BJ (cell line): Measurements from ENCODE around the gene CACNA1I. TPM values are rescaled to one million over a fixed set of nuclear protein-coding genes. Genes with fewer than 3 reads are reported as not detected.

Source experiments
- CTCF ChIA-PET: fragments of 350-600 bp; formaldehyde crosslinking; extraction: SDS; loops from one replicate; lab custom pipeline; 2021; ENCODE audit warnings: antibody characterized with exemption, inconsistent platforms; lab: Yijun Ruan, JAX
- POLR2A ChIA-PET: fragments of 300-600 bp; sonication (Branson Sonifier 250); formaldehyde crosslinking; extraction: SDS; loops from one replicate; lab custom pipeline; 2021; ENCODE audit warnings: antibody characterized with exemption; lab: Charles Lee
- DNase-seq: peaks from one replicate; pipeline ENCODE4 v3.0.0-alpha.2; 2011; ENCODE audit warnings: low read depth
- H3K27me3 ChIP-seq: 2 replicates; pipeline ENCODE4 v1.6.0; 2011; ENCODE audit warnings: low read length; ENCODE audit not compliant: control insufficient read depth, insufficient read depth
- H3K36me3 ChIP-seq: 2 replicates; pipeline ENCODE4 v1.5.1; 2011; ENCODE audit warnings: low read length; ENCODE audit not compliant: control insufficient read depth, insufficient read depth
- H3K4me3 ChIP-seq: 2 replicates; pipeline ENCODE4 v1.5.1; 2011; ENCODE audit warnings: low read depth, mild to moderate bottlenecking, control low read depth, low read length
- polyA plus RNA-seq: library from polyadenylated mRNA; depleted of rRNA; stranded (reverse); fragments of >200 nt; gene quantifications from 2 replicates; pipeline ENCODE4 v1.2.3, GENCODE V29; 2011
- TF ChIP-seq, protein P1 (sequence below): IDR thresholded peaks from 2 replicates; pipeline ENCODE4 v1.5.1; 2011; ENCODE audit warnings: low read depth, mild to moderate bottlenecking, control low read depth, inconsistent platforms, low read length, moderate library complexity; ENCODE audit not compliant: insufficient read depth

CACNA1I gene
- polyA plus RNA-seq, 1 experiment = 0.01 TPM

DNA sequence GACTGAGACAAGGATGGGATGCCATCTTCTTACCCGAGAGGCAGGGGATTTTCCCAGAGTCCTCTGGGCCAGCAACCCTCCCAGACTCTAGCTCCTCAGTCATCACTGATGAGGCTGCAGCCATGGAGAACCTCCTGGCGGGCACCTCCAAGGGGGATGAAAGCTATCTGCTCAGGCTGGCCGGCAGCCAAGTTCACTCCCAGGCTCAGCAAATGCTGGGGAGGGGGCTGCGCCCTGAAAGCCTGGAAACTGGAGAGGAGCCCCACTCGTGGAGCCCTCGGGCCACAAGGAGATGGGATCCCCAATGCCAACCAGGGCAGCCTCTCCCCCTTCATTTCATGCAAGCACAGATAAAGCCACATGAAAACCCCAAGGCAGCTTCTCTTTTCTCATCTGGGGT lies 75.0 kb downstream of the CACNA1I start:
- TF ChIP-seq, protein P1, sequence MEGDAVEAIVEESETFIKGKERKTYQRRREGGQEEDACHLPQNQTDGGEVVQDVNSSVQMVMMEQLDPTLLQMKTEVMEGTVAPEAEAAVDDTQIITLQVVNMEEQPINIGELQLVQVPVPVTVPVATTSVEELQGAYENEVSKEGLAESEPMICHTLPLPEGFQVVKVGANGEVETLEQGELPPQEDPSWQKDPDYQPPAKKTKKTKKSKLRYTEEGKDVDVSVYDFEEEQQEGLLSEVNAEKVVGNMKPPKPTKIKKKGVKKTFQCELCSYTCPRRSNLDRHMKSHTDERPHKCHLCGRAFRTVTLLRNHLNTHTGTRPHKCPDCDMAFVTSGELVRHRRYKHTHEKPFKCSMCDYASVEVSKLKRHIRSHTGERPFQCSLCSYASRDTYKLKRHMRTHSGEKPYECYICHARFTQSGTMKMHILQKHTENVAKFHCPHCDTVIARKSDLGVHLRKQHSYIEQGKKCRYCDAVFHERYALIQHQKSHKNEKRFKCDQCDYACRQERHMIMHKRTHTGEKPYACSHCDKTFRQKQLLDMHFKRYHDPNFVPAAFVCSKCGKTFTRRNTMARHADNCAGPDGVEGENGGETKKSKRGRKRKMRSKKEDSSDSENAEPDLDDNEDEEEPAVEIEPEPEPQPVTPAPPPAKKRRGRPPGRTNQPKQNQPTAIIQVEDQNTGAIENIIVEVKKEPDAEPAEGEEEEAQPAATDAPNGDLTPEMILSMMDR = no peak
- H3K36me3 ChIP-seq = no peaks in the 10 kb centered on the region
- no peak overlapping the region for H3K4me3 ChIP-seq
- ChIA-PET POLR2A (no interaction called here), CTCF (no interaction called here)
- no peak for DNase-seq
- H3K27me3 ChIP-seq = no peaks in the 10 kb centered on the region; the same call in 1 of the 2 replicates

DNA sequence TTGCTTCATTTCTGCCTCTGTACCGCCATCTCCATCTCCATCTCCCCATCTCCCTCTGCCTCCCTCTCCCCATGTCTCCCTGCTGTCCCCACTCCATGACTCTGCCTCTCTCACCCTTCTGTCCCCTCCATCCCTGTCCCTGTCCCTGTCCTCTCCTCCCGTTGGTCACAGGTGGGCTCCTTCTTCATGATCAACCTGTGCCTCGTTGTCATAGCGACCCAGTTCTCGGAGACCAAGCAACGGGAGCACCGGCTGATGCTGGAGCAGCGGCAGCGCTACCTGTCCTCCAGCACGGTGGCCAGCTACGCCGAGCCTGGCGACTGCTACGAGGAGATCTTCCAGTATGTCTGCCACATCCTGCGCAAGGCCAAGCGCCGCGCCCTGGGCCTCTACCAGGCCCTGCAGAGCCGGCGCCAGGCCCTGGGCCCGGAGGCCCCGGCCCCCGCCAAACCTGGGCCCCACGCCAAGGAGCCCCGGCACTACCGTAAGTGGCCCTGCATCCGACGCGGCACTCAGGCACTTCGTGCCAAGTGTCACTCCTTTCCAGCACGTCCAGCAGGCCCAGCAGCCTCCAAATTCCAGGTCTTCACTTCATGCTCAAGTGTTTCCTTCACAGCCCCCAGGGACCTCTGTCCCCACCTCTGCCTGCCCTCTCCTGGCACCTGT lies 76.0 kb downstream of the CACNA1I start:
- CTCF ChIA-PET = no interaction called here
- DNase-seq = no peak
- POLR2A ChIA-PET = no interaction called here
- H3K36me3 ChIP-seq = no peaks in the 10 kb centered on the region
- TF ChIP-seq, protein P1 = no peak
- H3K27me3 ChIP-seq = no peaks in the 10 kb centered on the region; the same call in 1 of the 2 replicates
- H3K4me3 ChIP-seq = no peak overlapping the region

DNA sequence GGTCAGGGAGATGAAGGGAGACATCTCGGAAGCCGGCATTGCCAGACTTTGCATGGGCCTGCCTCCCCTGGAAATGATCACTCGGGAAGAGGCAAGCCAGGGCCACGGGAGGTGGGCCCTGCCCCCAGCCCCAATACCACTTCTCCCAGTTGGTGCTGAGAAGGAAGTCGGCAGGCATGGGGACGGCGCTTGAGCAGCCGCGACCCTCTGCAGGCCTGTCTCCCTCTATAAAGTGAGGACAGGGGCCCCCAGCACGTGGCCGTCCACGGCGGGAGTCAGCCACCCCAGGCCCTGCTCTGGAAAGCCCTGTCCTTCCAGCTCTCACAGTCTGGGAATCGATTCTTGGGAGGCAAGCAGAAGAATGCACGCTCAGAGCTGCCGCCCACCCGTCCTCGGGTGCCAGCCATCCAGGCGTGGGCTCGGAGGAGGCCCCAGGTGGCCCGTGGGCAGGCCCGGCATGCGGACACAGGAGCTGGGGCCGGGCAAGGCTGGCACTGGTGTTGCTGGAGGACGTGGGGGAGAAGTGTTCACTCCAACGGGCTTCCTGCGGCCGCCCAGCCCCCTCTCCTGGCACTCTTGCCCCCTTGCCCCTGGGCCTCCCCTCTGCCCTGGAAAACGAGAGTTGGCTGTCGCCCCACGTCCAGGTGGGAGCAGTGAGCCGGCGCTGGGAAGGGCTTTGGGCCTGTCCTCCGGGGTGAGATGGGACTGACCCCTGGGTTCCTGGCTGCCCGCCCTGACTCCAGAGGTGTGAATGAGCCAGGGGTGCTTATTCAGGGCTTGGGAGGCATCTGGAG lies 77.5 kb downstream of the CACNA1I start:
- CTCF ChIA-PET = no interaction called here

DNA sequence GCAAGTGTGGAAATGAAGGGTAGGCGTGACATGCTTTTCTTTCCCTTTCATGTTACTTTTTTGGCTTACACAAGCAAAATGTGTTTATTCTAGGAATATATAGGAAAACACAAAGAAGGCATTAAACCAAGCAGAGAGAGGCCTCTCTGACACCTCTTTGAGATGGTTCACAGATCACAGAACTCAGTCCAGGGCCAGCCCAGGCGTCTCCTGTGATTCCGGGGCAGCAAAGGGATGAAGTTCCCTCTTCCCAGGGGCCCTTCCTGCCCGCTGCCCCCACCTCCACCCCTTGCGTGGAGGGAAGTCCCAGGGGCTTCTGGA lies 78.0 kb downstream of the CACNA1I start:
- H3K27me3 ChIP-seq = no peaks in the 10 kb centered on the region
- TF ChIP-seq, protein P1 = no peak
- CTCF ChIA-PET = no interaction called here
- no peak for DNase-seq
- POLR2A ChIA-PET = no interaction called here
- H3K4me3 ChIP-seq = no peak overlapping the region
- no peaks in the 10 kb centered on the region for H3K36me3 ChIP-seq

More for the DNA sequence above, 77.5 kb downstream of the CACNA1I start:
- TF ChIP-seq, protein P1 = no peak
- POLR2A ChIA-PET = interaction anchor here (0.6 kb wide), 1 partner anchor 90 kb away, joined by 3 read pairs; no protein-coding TSS in a partner anchor
- Histone ChIP-seq H3K36me3 (no peaks in the 10 kb centered on the region), H3K27me3 (no peaks in the 10 kb centered on the region), H3K4me3 (no peak overlapping the region)
- DNase-seq = no peak

DNA sequence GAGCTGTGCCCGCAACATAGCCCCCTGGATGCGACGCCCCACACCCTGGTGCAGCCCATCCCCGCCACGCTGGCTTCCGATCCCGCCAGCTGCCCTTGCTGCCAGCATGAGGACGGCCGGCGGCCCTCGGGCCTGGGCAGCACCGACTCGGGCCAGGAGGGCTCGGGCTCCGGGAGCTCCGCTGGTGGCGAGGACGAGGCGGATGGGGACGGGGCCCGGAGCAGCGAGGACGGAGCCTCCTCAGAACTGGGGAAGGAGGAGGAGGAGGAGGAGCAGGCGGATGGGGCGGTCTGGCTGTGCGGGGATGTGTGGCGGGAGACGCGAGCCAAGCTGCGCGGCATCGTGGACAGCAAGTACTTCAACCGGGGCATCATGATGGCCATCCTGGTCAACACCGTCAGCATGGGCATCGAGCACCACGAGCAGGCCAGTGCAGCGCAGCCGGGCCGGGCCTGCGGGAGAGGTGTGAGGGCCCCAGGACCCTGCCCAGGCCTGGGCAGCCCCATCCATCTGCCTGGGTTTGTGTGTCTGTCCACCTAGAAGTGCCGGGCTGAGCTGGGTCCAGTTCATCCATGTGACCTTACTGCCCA lies 79.0 kb downstream of the CACNA1I start:
- CTCF ChIA-PET = no interaction called here
- no peaks in the 10 kb centered on the region for H3K27me3 ChIP-seq
- POLR2A ChIA-PET = interaction anchor here (0.6 kb wide), 1 partner anchor 62 kb away, joined by 4 read pairs; no protein-coding TSS in a partner anchor
- no peaks in the 10 kb centered on the region for H3K36me3 ChIP-seq
- TF ChIP-seq, protein P1 = no peak
- no peak overlapping the region for H3K4me3 ChIP-seq
- DNase-seq = no peak
